Measurements from ENCODE around the gene SLC31A1.
"Not testable (repeated sequence)": the region's sequence is repeated elsewhere in the genome, so short reads cannot be mapped to it uniquely, and the experiment has no call there.

GRCh38 chr9:113296247-113296646, 74.9 kb downstream of the SLC31A1 start:
- TF ChIP-seq, protein P1, sequence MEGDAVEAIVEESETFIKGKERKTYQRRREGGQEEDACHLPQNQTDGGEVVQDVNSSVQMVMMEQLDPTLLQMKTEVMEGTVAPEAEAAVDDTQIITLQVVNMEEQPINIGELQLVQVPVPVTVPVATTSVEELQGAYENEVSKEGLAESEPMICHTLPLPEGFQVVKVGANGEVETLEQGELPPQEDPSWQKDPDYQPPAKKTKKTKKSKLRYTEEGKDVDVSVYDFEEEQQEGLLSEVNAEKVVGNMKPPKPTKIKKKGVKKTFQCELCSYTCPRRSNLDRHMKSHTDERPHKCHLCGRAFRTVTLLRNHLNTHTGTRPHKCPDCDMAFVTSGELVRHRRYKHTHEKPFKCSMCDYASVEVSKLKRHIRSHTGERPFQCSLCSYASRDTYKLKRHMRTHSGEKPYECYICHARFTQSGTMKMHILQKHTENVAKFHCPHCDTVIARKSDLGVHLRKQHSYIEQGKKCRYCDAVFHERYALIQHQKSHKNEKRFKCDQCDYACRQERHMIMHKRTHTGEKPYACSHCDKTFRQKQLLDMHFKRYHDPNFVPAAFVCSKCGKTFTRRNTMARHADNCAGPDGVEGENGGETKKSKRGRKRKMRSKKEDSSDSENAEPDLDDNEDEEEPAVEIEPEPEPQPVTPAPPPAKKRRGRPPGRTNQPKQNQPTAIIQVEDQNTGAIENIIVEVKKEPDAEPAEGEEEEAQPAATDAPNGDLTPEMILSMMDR (IDR thresholded peaks at IDR 0.05): not testable (repeated sequence)
- not testable (repeated sequence) for TF ChIP-seq POLR2A (IDR thresholded peaks at IDR 0.05; ENCODE audit: low read depth); EP300 (IDR thresholded peaks at IDR 0.05)

Measured in esophagus muscularis mucosa (tissue), 4 donors.